Uterus (tissue), 4 donors: ENCODE results near the gene TCEA2. TPM values are rescaled to one million over a fixed set of nuclear protein-coding genes. Genes with fewer than 3 reads are reported as not detected.

Source experiments
- DNase-seq, 2 donors: peaks; one replicate each; pipeline ENCODE4 v3.0.0-alpha.2; 2019 to 2020
- H3K27ac ChIP-seq, 2 donors: fragments of 200-600 bp; sonication (generic); 1 replicate in 1 of 2; 2 replicates in 1 of 2; pipeline ENCODE4 v1.5.1; 2016 to 2018
- H3K27me3 ChIP-seq, 2 donors: fragments of 200-600 bp; sonication (generic); one replicate each; pipeline ENCODE4 v1.5.1; 2018 to 2019; ENCODE audit warnings: control low read depth in 1 of 2
- H3K36me3 ChIP-seq, 2 donors: fragments of 200-600 bp; sonication (generic); one replicate each; pipeline ENCODE4 v1.5.1; 2019; ENCODE audit warnings: control low read depth in 1 of 2
- H3K4me1 ChIP-seq, 2 donors: fragments of 200-600 bp; sonication (generic); one replicate each; pipeline ENCODE4 v1.5.1; 2018 to 2019; ENCODE audit warnings: control low read depth in 1 of 2
- H3K4me3 ChIP-seq, 2 donors: fragments of 200-600 bp; sonication (generic); 1 replicate in 1 of 2; 2 replicates in 1 of 2; pipeline ENCODE4 v1.5.1; 2018 to 2019; ENCODE audit warnings: mild to moderate bottlenecking in 1 of 2
- H3K9me3 ChIP-seq, 2 donors: fragments of 200-600 bp; sonication (generic); one replicate each; pipeline ENCODE4 v1.5.1; 2019; ENCODE audit warnings: control low read depth in 1 of 2
- POLR2A ChIP-seq, 2 donors: fragments of 450-650 bp; IDR thresholded peaks; one replicate each; pipeline ENCODE4 v1.6.1; 2016; ENCODE audit warnings: antibody characterized with exemption in 2 of 2, mild to moderate bottlenecking in 1 of 2, moderate library complexity in 1 of 2
- intact Hi-C: fragments of 100-400 bp; cut with DNase I; formaldehyde crosslinking; loops from one replicate; pipeline ENCODE4 v1.15.1; 2023; ENCODE audit warnings: low total_unique reads
- total RNA-seq, 4 donors: library from RNA; depleted of rRNA in 3 of 4; stranded (reverse); fragments of >200 nt in 3 of 4; gene quantifications; one replicate each; pipeline versions ENCODE4 v1.1.0 to v1.2.4, GENCODE V29; 2014 to 2023
- TF ChIP-seq, protein P1 (sequence below), 4 experiments: fragments of 200-600 bp in 2 of 4; fragments of 450-650 bp in 2 of 4; sonication (generic) in 2 of 4; IDR thresholded peaks; one replicate each; pipeline ENCODE4 v1.5.1; 2016 to 2019; ENCODE audit warnings: antibody characterized with exemption in 4 of 4, mild to moderate bottlenecking in 2 of 4, moderate library complexity in 1 of 4
- donor health status: DM: yes; HTN: yes; CAD: no.

TCEA2 gene
- total RNA-seq, 4 donors from 2014 or later: 21.5 to 75.4 (median 27.2) TPM

DNA sequence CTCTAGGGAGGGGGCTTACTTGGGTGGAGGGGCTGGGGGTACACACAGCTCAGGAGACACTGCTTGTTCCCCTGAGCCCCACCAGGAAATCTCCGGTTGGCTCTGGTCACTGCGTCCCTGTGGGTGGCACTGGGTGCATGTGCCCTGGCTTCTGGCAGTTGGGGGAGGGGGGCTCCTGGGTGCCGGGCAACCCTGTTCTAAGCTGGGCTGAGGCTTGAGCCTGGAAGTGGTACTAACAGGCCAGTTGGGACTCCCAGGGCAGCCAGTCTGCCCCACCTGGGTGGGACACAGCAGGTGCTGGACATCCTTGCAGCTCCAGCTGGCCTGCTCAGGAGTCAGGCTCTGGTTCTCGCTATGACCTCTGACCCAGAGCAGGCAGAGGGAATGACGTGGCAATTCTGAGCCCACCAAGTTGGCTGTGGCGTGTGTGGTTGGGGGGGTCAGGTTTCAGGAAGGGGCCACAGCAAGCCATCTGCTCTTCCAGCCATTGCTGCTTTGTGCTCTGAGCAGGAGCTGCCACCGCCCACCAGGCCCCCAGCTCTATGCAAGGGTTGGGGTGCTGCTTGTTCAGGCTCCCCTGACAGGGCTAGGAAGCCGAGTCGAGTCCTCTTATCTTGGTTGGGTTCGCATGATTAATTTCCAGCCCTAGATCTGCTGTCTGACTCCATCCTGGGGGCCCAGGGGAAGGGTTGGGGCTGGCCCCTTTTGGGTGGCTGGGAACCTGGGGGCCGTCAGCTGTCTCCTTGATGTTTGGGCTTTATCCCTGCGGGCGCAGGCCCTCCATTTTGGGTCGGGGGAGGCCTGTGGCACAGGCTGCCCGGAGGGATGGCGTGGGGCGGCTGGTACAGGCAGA lies 26.4 kb upstream of the TCEA2 start:
- intact Hi-C loops: no loop called here
- H3K4me1 ChIP-seq: peaks cover 0 to 16% of the 10 kb centered on the region in 2 donors
- TF ChIP-seq, protein P1, sequence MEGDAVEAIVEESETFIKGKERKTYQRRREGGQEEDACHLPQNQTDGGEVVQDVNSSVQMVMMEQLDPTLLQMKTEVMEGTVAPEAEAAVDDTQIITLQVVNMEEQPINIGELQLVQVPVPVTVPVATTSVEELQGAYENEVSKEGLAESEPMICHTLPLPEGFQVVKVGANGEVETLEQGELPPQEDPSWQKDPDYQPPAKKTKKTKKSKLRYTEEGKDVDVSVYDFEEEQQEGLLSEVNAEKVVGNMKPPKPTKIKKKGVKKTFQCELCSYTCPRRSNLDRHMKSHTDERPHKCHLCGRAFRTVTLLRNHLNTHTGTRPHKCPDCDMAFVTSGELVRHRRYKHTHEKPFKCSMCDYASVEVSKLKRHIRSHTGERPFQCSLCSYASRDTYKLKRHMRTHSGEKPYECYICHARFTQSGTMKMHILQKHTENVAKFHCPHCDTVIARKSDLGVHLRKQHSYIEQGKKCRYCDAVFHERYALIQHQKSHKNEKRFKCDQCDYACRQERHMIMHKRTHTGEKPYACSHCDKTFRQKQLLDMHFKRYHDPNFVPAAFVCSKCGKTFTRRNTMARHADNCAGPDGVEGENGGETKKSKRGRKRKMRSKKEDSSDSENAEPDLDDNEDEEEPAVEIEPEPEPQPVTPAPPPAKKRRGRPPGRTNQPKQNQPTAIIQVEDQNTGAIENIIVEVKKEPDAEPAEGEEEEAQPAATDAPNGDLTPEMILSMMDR (IDR thresholded peaks at IDR 0.05): no peak
- no peak for TF ChIP-seq POLR2A (IDR thresholded peaks at IDR 0.05)
- DNase-seq: no peak
- no peak overlapping the region for H3K4me3 ChIP-seq
- no peaks in the 10 kb centered on the region for H3K36me3 ChIP-seq
- H3K27ac ChIP-seq: no peak overlapping the region
- H3K27me3 ChIP-seq: peaks cover 0 to 33% of the 10 kb centered on the region in 2 donors
- no peaks in the 10 kb centered on the region for H3K9me3 ChIP-seq

DNA sequence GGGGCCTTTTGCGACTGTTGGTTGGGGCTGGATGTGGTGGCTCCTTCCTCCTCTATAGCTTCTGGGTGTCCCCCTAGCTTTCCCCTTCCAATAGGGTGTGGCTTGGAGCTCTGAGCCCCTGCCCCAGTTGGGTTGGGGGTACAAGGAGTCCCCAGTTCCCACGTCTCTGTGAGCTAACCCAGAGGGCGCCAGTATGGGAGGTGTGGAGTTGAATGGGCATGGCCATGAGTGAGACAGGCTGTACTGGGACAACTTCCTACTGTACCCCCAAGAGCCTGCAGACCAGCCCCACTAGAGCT lies 25.9 kb upstream of the TCEA2 start:
- Histone ChIP-seq H3K27ac (no peak overlapping the region), H3K27me3 (peaks cover 0 to 39% of the 10 kb centered on the region in 2 donors), H3K36me3 (no peaks in the 10 kb centered on the region), H3K9me3 (no peaks in the 10 kb centered on the region), H3K4me1 (peaks cover 0 to 18% of the 10 kb centered on the region in 2 donors), H3K4me3 (no peak overlapping the region)
- intact Hi-C loops: no loop called here
- no peak for DNase-seq
- TF ChIP-seq, protein P1 (IDR thresholded peaks at IDR 0.05): no peak

DNA sequence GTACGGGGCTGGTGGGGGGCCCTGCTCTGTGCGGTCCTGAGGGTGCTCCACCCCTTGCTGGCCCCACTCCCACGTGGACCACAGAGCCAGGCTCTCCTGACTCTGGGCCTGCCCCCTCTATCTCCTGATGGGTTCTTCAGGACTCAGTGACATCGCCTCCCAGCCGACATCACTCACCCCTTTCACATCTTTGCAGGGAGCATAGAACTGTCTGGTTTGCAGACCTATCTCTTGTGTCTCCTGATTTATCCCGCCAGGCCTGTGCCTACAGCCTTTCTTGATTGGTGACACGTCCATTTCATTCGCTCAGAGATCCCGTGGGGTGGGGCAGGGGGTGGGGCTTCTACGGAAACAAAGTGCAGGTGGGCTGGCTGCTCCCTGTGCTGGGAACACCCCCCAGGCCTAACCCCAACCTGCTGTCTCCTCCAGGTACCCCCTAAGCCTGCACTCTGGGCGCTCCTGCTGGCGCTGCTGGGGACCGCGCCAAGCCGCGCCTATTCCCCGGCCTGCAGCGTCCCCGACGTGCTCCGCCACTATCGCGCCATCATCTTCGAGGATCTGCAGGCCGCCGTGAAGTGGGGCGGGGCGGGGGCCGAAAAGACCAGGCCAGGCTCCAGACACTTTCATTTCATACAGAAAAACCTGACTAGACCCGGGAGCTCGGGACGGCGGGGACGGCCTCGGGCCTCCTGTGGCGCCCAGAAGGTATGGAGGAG lies 25.3 kb upstream of the TCEA2 start:
- TF ChIP-seq POLR2A (IDR thresholded peaks at IDR 0.05): no peak
- TF ChIP-seq, protein P1 (IDR thresholded peaks at IDR 0.05): no peak
- DNase-seq: no peak
- Histone ChIP-seq H3K27ac (no peak overlapping the region), H3K9me3 (no peaks in the 10 kb centered on the region), H3K27me3 (peaks cover 0 to 42% of the 10 kb centered on the region in 2 donors), H3K36me3 (no peaks in the 10 kb centered on the region), H3K4me1 (peaks cover 0 to 22% of the 10 kb centered on the region in 2 donors), H3K4me3 (no peak overlapping the region)
- intact Hi-C loops: no loop called here

DNA sequence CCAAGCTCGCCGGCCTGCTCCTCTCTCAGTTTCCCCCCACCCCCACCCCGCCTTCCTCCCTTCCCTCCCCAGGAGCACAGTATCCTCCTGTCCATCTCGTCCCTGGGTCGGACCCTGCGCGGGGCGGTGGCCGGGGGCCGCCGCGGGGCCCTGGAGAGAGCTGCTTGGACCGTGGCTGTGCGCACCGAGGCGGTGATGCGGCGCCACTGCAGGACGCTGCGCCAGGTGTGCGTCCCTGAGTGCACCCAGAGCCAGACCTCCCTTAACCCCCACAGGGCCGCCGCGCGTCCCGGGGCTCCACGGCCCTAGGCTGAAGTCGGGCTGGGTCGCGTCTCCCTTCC lies 24.8 kb upstream of the TCEA2 start:
- Histone ChIP-seq H3K27ac (no peak overlapping the region), H3K36me3 (no peaks in the 10 kb centered on the region), H3K4me1 (peaks cover 0 to 22% of the 10 kb centered on the region in 2 donors), H3K27me3 (peaks cover 0 to 42% of the 10 kb centered on the region in 2 donors), H3K4me3 (peak overlapping the region in 1 of 2 donors; percentile 20), H3K9me3 (no peaks in the 10 kb centered on the region)
- intact Hi-C loops: no loop called here
- DNase-seq: no peak
- TF ChIP-seq, protein P1 (IDR thresholded peaks at IDR 0.05): no peak
- TF ChIP-seq POLR2A (IDR thresholded peaks at IDR 0.05): no peak
